SJSA1 (cell line): ENCODE measurements around the gene GPRC5D. TPM values are rescaled to one million over a fixed set of nuclear protein-coding genes. Genes with fewer than 3 reads are reported as not detected.

Experiments
- DNase-seq, 2 experiments: peaks; one replicate each; pipeline ENCODE4 v3.0.0-alpha.2; 2015 to 2020; ENCODE audit warnings: low spot score in 2 of 2, low read depth in 1 of 2
- H3K27ac ChIP-seq: fragments of 250-450 bp; sonication (Bioruptor Pico); 2 replicates; pipeline ENCODE4 v1.5.1; 2020; ENCODE audit warnings: mild to moderate bottlenecking, moderate library complexity
- H3K27me3 ChIP-seq: fragments of 250-450 bp; sonication (Bioruptor Pico); replicated peaks from 2 replicates; pipeline ENCODE4 v1.5.1; 2020; ENCODE audit warnings: mild to moderate bottlenecking, moderate library complexity
- H3K36me3 ChIP-seq: fragments of 250-450 bp; sonication (Bioruptor Pico); 2 replicates; pipeline ENCODE4 v1.5.1; 2020; ENCODE audit warnings: mild to moderate bottlenecking
- H3K4me1 ChIP-seq: fragments of 250-450 bp; sonication (Bioruptor Pico); replicated peaks from 2 replicates; pipeline ENCODE4 v1.6.1; 2021; ENCODE audit warnings: mild to moderate bottlenecking
- H3K4me3 ChIP-seq: fragments of 250-450 bp; sonication (Bioruptor Pico); 2 replicates; pipeline ENCODE4 v1.5.1; 2020; ENCODE audit warnings: mild to moderate bottlenecking
- H3K9me3 ChIP-seq: fragments of 250-450 bp; sonication (Bioruptor Pico); replicated peaks from 2 replicates; pipeline ENCODE4 v1.5.1; 2020; ENCODE audit warnings: mild to moderate bottlenecking
- total RNA-seq: library from RNA; depleted of rRNA; stranded (reverse); fragments of >200 nt; shearing (Covaris generic); gene quantifications from 2 replicates; pipeline ENCODE4 v1.2.3, GENCODE V29; 2014

GPRC5D gene
- total RNA-seq, 1 experiment from 2014 or later = not detected

DNA sequence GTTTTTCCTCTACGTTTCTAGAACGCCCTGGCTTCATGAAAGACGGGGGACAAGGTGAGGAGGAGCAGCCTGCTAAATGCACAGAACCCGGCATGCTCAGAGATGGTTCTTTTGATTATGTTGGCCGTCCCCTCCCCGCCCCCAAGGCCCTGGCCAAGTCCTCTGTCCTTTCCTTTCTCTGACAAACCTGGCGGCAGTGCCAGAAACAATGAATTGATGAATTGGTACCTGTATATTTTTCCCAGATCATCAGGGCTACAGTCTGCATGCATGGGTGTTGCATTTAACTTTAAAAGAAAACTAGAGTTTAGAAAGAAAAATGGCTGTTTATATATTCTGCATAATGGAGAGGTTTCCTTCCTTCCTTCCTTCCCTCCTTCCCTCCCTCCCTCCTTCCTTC lies 29.0 kb downstream of the GPRC5D start:
- Histone ChIP-seq H3K4me1 (peaks cover 16% of the 10 kb centered on the region), H3K27ac (no peak overlapping the region)
- no peak for DNase-seq

GRCh38 chr12:12922191-12922616 lies 29.8 kb downstream of the GPRC5D start:
- Histone ChIP-seq H3K27me3 (no peaks in the 10 kb centered on the region), H3K27ac (no peak overlapping the region), H3K4me1 (peaks cover 16% of the 10 kb centered on the region), H3K4me3 (no peak overlapping the region), H3K36me3 (no peaks in the 10 kb centered on the region), H3K9me3 (no peaks in the 10 kb centered on the region)
- DNase-seq = no peak

More for the DNA sequence above, 29.0 kb downstream of the GPRC5D start:
- H3K9me3 ChIP-seq = no peaks in the 10 kb centered on the region
- no peak overlapping the region for H3K4me3 ChIP-seq
- no peaks in the 10 kb centered on the region for H3K27me3 ChIP-seq
- H3K36me3 ChIP-seq = no peaks in the 10 kb centered on the region

DNA sequence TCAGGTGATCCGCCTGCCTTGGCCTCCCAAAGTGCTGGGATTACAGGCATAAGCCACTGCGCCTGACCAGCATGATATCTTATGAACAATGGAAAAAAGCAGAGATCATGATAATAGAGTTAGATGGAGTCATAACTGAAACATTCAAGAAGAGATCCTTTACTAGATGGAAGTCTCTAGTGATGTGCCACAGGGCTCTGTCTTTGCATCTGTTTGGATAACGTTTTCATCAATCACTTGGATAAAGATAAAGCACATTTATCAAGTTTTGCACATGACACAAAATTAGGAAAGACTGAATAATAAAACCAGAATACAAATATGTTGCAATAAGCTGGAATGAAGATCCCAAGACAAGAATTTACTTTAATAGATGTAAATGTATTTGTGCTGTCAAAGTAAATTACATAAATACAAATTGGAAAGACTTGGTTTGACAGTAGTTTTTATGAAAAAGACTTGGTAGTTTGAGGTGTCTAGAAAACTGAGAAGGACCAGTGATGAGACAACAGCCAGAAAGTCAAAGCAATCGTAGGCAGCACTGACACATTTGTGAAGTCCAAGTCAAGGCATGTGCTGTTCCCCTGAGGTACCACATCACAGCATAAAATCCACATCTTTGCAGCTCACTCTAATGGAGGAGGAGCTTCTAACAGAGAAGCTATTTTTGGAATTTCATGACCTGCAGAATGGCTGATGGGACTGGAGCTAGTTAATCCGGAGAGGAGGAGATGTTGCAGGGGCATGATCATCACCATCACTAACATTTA lies 32.1 kb downstream of the GPRC5D start:
- Histone ChIP-seq H3K4me3 (no peak overlapping the region), H3K27ac (no peak overlapping the region), H3K36me3 (no peaks in the 10 kb centered on the region), H3K9me3 (no peaks in the 10 kb centered on the region), H3K27me3 (no peaks in the 10 kb centered on the region), H3K4me1 (0 out of 2 replicates have a peak, but pooled peaks cover 3% of the 10 kb centered on the region)
- DNase-seq = no peak

DNA sequence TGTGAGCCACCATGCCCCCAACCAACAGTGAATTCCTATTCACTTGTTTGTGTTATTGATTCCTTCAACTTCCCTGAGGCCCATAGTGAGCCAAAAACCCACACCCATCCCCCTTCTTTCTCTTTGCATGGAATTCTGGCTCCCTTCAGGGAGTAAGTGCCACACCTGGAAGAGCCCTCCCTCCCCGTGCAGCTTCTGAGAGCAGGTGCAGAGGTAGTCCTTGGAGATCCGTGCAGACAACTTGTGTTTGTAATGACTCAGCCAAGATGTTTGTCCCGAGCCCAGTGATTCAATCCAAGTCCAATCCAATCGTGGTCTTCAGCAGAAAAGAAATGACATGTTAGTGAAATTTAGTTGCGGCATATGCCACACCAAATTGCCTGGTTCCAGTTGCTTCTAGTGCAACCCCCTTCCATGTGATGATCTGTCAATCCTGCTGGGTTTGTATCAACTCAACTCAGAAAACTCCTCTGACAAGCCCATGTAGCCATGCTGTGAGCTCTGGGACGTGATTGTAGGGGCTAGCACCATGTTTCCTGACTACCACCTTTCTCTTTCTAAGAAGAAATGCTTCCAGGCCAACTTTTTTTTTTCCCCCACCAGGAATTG lies 33.1 kb downstream of the GPRC5D start:
- Histone ChIP-seq H3K4me3 (no peak overlapping the region), H3K27me3 (no peaks in the 10 kb centered on the region), H3K27ac (no peak overlapping the region), H3K9me3 (no peaks in the 10 kb centered on the region), H3K4me1 (0 out of 2 replicates have a peak, but pooled peaks cover 3% of the 10 kb centered on the region), H3K36me3 (no peaks in the 10 kb centered on the region)
- no peak for DNase-seq

DNA sequence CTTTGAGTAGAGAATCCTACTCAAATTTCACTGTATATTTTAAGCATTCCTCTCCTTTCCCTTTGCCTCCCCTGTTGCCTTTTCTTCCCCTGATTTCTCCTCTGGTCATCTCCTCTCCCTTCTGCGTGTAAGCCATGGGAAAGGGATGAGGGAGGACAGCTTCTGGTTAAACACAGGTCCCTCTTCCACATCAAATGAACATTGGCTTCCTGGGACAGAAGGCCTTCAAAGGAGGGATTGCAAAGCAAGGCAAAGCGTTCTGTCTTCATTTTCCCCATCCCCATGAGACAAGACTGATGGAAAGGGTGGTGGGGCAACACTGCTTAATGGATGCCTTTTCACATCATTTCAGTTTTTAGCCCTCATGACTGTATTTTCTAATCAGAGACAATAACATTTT lies 34.5 kb downstream of the GPRC5D start:
- no peaks in the 10 kb centered on the region for H3K36me3 ChIP-seq
- no peak overlapping the region for H3K4me3 ChIP-seq
- H3K27ac ChIP-seq = no peak overlapping the region
- H3K27me3 ChIP-seq = no peaks in the 10 kb centered on the region
- no peak for DNase-seq
- no peaks in the 10 kb centered on the region for H3K9me3 ChIP-seq
- 0 out of 2 replicates have a peak, but pooled peaks cover 3% of the 10 kb centered on the region for H3K4me1 ChIP-seq

- Histone ChIP-seq H3K4me3 (no peak overlapping the region), H3K36me3 (no peaks in the 10 kb centered on the region; the same call in 1 of the 2 replicates), H3K4me1 (0 out of 2 replicates have a peak, but pooled peaks cover 3% of the 10 kb centered on the region), H3K27me3 (no peaks in the 10 kb centered on the region), H3K9me3 (no peaks in the 10 kb centered on the region), H3K27ac (no peak overlapping the region)
- peak; percentile 77 to 78 for DNase-seq
Observed at GRCh38 chr12:12916135-12916944, 35.6 kb downstream of the GPRC5D start.

DNA sequence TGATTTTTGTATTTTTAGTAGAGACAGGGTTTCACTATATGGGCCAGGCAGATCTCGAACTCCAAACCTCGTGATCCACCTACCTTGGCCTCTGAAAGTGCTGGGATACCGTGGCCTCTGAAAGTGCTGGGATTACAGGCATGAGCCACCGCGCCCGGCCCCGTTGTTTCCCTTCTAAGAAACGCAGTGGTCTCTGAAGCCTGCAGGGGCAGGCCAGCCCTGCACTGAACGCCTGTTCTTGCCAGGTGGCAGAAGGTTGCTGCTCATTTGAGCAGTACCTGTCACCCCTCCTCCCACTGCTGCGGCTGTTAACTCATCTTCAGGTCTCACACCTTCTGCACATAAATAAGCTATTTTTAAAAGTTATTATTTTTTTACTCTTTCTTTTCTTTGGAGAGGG lies 36.3 kb downstream of the GPRC5D start:
- no peak overlapping the region for H3K27ac ChIP-seq
- DNase-seq = no peak
- no peaks in the 10 kb centered on the region for H3K27me3 ChIP-seq
- no peak overlapping the region for H3K4me3 ChIP-seq
- no peaks in the 10 kb centered on the region; the same call in 1 of the 2 replicates for H3K36me3 ChIP-seq
- H3K9me3 ChIP-seq = no peaks in the 10 kb centered on the region
- 0 out of 2 replicates have a peak, but pooled peaks cover 3% of the 10 kb centered on the region for H3K4me1 ChIP-seq

- Histone ChIP-seq H3K27ac (no peak overlapping the region), H3K27me3 (no peaks in the 10 kb centered on the region), H3K4me3 (no peak overlapping the region), H3K4me1 (0 out of 2 replicates have a peak, but pooled peaks cover 3% of the 10 kb centered on the region), H3K9me3 (no peaks in the 10 kb centered on the region), H3K36me3 (peaks cover 3% of the 10 kb centered on the region; the same call in 1 of the 2 replicates)
- DNase-seq = no peak
Observed at GRCh38 chr12:12912711-12913110, 39.3 kb downstream of the GPRC5D start.

DNA sequence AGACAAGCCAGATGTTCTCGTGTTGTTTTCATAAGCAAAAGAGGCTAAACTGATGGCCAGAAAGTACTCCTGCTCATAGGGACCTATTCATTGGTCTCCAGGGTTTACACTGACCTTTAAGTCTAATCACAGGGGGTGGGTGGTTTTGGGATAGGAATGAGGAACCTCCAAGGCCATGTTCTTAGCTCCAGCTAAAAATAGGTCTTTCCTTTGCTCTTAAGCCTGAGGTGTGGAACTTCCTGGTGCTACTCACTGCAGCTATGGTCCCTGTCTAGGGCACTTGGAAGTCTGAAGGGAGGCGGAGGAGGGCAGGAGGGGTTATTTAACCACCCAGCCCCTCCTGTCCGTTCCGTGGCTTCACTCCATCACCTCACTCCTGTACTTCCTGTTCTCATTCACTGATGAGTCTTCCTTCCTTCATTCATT lies 42.0 kb downstream of the GPRC5D start:
- Histone ChIP-seq H3K27me3 (no peaks in the 10 kb centered on the region), H3K36me3 (peaks cover 3% of the 10 kb centered on the region; the same call in 1 of the 2 replicates), H3K9me3 (no peaks in the 10 kb centered on the region), H3K4me3 (no peak overlapping the region), H3K27ac (no peak overlapping the region), H3K4me1 (no peaks in the 10 kb centered on the region)
- DNase-seq = no peak

- Histone ChIP-seq H3K4me1 (no peaks in the 10 kb centered on the region), H3K27me3 (no peaks in the 10 kb centered on the region), H3K9me3 (no peaks in the 10 kb centered on the region), H3K27ac (no peak overlapping the region), H3K36me3 (peaks cover 3% of the 10 kb centered on the region; the same call in 1 of the 2 replicates), H3K4me3 (no peak overlapping the region)
- no peak for DNase-seq
Observed at GRCh38 chr12:12909228-12909994, 42.6 kb downstream of the GPRC5D start.

DNA sequence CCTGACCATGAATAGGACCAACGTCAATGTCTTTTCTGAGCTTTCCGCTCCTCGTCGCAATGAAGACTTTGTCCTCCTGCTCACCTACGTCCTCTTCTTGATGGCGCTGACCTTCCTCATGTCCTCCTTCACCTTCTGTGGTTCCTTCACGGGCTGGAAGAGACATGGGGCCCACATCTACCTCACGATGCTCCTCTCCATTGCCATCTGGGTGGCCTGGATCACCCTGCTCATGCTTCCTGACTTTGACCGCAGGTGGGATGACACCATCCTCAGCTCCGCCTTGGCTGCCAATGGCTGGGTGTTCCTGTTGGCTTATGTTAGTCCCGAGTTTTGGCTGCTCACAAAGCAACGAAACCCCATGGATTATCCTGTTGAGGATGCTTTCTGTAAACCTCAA lies 43.3 kb downstream of the GPRC5D start:
- H3K4me1 ChIP-seq = no peaks in the 10 kb centered on the region
- no peaks in the 10 kb centered on the region for H3K27me3 ChIP-seq
- H3K27ac ChIP-seq = no peak overlapping the region
- H3K9me3 ChIP-seq = no peaks in the 10 kb centered on the region
- H3K36me3 ChIP-seq = peaks cover 3% of the 10 kb centered on the region; the same call in 1 of the 2 replicates
- no peak overlapping the region for H3K4me3 ChIP-seq
- no peak for DNase-seq

- no peak for DNase-seq
- Histone ChIP-seq H3K4me3 (no peak overlapping the region), H3K4me1 (no peaks in the 10 kb centered on the region), H3K9me3 (no peaks in the 10 kb centered on the region), H3K27ac (no peak overlapping the region), H3K27me3 (no peaks in the 10 kb centered on the region), H3K36me3 (peaks cover 3% of the 10 kb centered on the region; the same call in 1 of the 2 replicates)
Observed at GRCh38 chr12:12908252-12908651, 43.7 kb downstream of the GPRC5D start.

- H3K4me1 ChIP-seq = peaks cover under 1% of the 10 kb centered on the region; the same call in 1 of the 2 replicates
- H3K36me3 ChIP-seq = peaks cover 3% of the 10 kb centered on the region; the same call in 1 of the 2 replicates
- H3K4me3 ChIP-seq = no peak overlapping the region
- H3K27ac ChIP-seq = no peak overlapping the region
- DNase-seq = no peak
- no peaks in the 10 kb centered on the region for H3K9me3 ChIP-seq
- no peaks in the 10 kb centered on the region for H3K27me3 ChIP-seq
Observed at GRCh38 chr12:12907552-12907951, 44.4 kb downstream of the GPRC5D start.
